H9 (cell line): Measurements from ENCODE around the gene GALNT17. TPM values are rescaled to one million over a fixed set of nuclear protein-coding genes. Genes with fewer than 3 reads are reported as not detected.

Source experiments
- DNase-seq: peaks from one replicate; pipeline ENCODE4 v3.0.0-alpha.2; 2017
- H2AFZ ChIP-seq: one replicate; pipeline ENCODE4 v1.6.1; 2013; ENCODE audit warnings: mild to moderate bottlenecking, low read length, control low read depth, moderate library complexity
- H2AK5ac ChIP-seq: 2 replicates; pipeline ENCODE4 v1.6.1; 2013; ENCODE audit warnings: low read length, control low read depth, mixed read lengths; ENCODE audit not compliant: insufficient read length
- H2BK120ac ChIP-seq: one replicate; pipeline ENCODE4 v1.6.1; 2013; ENCODE audit warnings: low read depth, mild to moderate bottlenecking, low read length, control low read depth, inconsistent platforms; ENCODE audit not compliant: poor library complexity, severe bottlenecking
- H2BK12ac ChIP-seq: 2 replicates; pipeline ENCODE4 v1.6.1; 2013; ENCODE audit warnings: low read length, control low read depth, mixed read lengths, low read depth; ENCODE audit not compliant: insufficient read length
- H2BK15ac ChIP-seq: 2 replicates; pipeline ENCODE4 v1.6.1; 2013; ENCODE audit warnings: low read depth, low read length, control low read depth
- H2BK20ac ChIP-seq: one replicate; pipeline ENCODE4 v1.6.1; 2013; ENCODE audit warnings: low read depth, mild to moderate bottlenecking, low read length, control low read depth, inconsistent platforms; ENCODE audit not compliant: poor library complexity, severe bottlenecking
- H2BK5ac ChIP-seq: 2 replicates; pipeline ENCODE4 v1.6.1; 2013; ENCODE audit warnings: low read length, control low read depth, mixed read lengths; ENCODE audit not compliant: insufficient read length
- H3K14ac ChIP-seq: 2 replicates; pipeline ENCODE4 v1.6.1; 2013; ENCODE audit warnings: low read length, control low read depth; ENCODE audit not compliant: insufficient read depth
- H3K18ac ChIP-seq: 2 replicates; pipeline ENCODE4 v1.6.1; 2013; ENCODE audit warnings: low read depth, mild to moderate bottlenecking, mixed read lengths, low read length, control low read depth; ENCODE audit not compliant: insufficient read length
- H3K23ac ChIP-seq: 2 replicates; pipeline ENCODE4 v1.6.1; 2013; ENCODE audit warnings: low read length, control low read depth, mixed read lengths, low read depth; ENCODE audit not compliant: insufficient read length
- H3K23me2 ChIP-seq: 2 replicates; pipeline ENCODE4 v1.6.1; 2013; ENCODE audit warnings: low read depth, mild to moderate bottlenecking, mixed read lengths, low read length, control low read depth; ENCODE audit not compliant: insufficient read length, poor library complexity, severe bottlenecking
- H3K27ac ChIP-seq: 2 replicates; pipeline ENCODE4 v1.5.1; 2013; ENCODE audit warnings: low read length, control low read depth, mixed read lengths, low read depth; ENCODE audit not compliant: insufficient read length
- H3K27me3 ChIP-seq: 2 replicates; pipeline ENCODE4 v1.6.1; 2013; ENCODE audit warnings: low read length, control low read depth, inconsistent platforms; ENCODE audit not compliant: insufficient read depth
- H3K4ac ChIP-seq: 2 replicates; pipeline ENCODE4 v1.6.1; 2013; ENCODE audit warnings: low read depth, mild to moderate bottlenecking, control low read depth, inconsistent platforms, low read length, moderate library complexity
- H3K4me1 ChIP-seq: 2 replicates; pipeline ENCODE4 v1.6.1; 2013; ENCODE audit warnings: low read length, control low read depth, inconsistent platforms; ENCODE audit not compliant: insufficient read depth
- H3K4me2 ChIP-seq: 2 replicates; pipeline ENCODE4 v1.6.1; 2013; ENCODE audit warnings: low read length, control low read depth, mixed read lengths; ENCODE audit not compliant: insufficient read length, insufficient read depth
- H3K56ac ChIP-seq: 2 replicates; pipeline ENCODE4 v1.6.1; 2013; ENCODE audit warnings: low read depth, mild to moderate bottlenecking, mixed read lengths, low read length, control low read depth; ENCODE audit not compliant: insufficient read length
- H3K79me1 ChIP-seq: 2 replicates; pipeline ENCODE4 v1.6.1; 2013; ENCODE audit warnings: low read depth, mild to moderate bottlenecking, moderate library complexity, low read length, control low read depth, inconsistent platforms; ENCODE audit not compliant: insufficient read depth, poor library complexity, severe bottlenecking
- H3K79me2 ChIP-seq: 2 replicates; pipeline ENCODE4 v1.6.1; 2013; ENCODE audit warnings: low read length, control low read depth, inconsistent platforms; ENCODE audit not compliant: insufficient read depth
- H3K9ac ChIP-seq: 2 replicates; pipeline ENCODE4 v1.6.1; 2013; ENCODE audit warnings: low read length, control low read depth, mixed read lengths; ENCODE audit not compliant: insufficient read length; ENCODE audit errors: extremely low read depth
- H3K9me3 ChIP-seq: one replicate; pipeline ENCODE4 v1.6.1; 2013; ENCODE audit warnings: low read depth, low read length, inconsistent platforms; ENCODE audit not compliant: control insufficient read depth
- H3T11ph ChIP-seq: one replicate; pipeline ENCODE4 v1.6.1; 2013; ENCODE audit warnings: mild to moderate bottlenecking, low read length, control low read depth, inconsistent platforms
- H4K20me1 ChIP-seq: one replicate; pipeline ENCODE4 v1.6.1; 2013; ENCODE audit not compliant: control insufficient read depth, insufficient read length, insufficient read depth
- H4K5ac ChIP-seq: 2 replicates; pipeline ENCODE4 v1.6.1; 2013; ENCODE audit warnings: low read depth, mild to moderate bottlenecking, mixed read lengths, low read length, control low read depth; ENCODE audit not compliant: insufficient read length
- H4K8ac ChIP-seq: replicated peaks from 2 replicates; pipeline ENCODE4 v1.6.1; 2013; ENCODE audit warnings: low read length, control low read depth, mixed read lengths, low read depth; ENCODE audit not compliant: insufficient read length
- H4K91ac ChIP-seq: 2 replicates; pipeline ENCODE4 v1.6.1; 2013; ENCODE audit warnings: low read depth, mild to moderate bottlenecking, moderate library complexity, mixed read lengths, low read length, control low read depth; ENCODE audit not compliant: insufficient read length
- H3K27ac Mint-ChIP-seq, 3 experiments: 2 replicates in 2 of 3; 3 replicates in 1 of 3; pipeline ENCODE4 v1.8.0; 2020 to 2021; ENCODE audit warnings: mixed read lengths in 3 of 3, mild to moderate bottlenecking in 1 of 3, moderate library complexity in 1 of 3
- H3K27me3 Mint-ChIP-seq: 2 replicates; pipeline ENCODE4 v1.8.0; 2021; ENCODE audit warnings: low read depth, mild to moderate bottlenecking, moderate library complexity, mixed read lengths
- H3K36me3 Mint-ChIP-seq, 3 experiments: 2 replicates in 2 of 3; 3 replicates in 1 of 3; pipeline ENCODE4 v1.8.0; 2020 to 2021; ENCODE audit warnings: low read depth in 3 of 3, mixed read lengths in 3 of 3; ENCODE audit not compliant: insufficient read depth in 1 of 3
- H3K4me1 Mint-ChIP-seq, 2 experiments: 2 replicates each; pipeline ENCODE4 v1.8.0; 2020; ENCODE audit warnings: mixed read lengths in 2 of 2
- H3K4me3 Mint-ChIP-seq, 2 experiments: 2 replicates in 1 of 2; 3 replicates in 1 of 2; pipeline ENCODE4 v1.8.0; 2020 to 2021; ENCODE audit warnings: mild to moderate bottlenecking in 2 of 2, mixed read lengths in 2 of 2, moderate library complexity in 1 of 2
- H3K9me3 Mint-ChIP-seq, 2 experiments: 2 replicates in 1 of 2; 3 replicates in 1 of 2; pipeline ENCODE4 v1.8.0; 2020; ENCODE audit warnings: mild to moderate bottlenecking in 2 of 2, mixed read lengths in 2 of 2, moderate library complexity in 1 of 2
- WGBS: extraction: QIAGEN DNeasy Blood & Tissue Kit; methylation state at CpG from one replicate; pipeline ENCODE4 v1.1.7; 2013; ENCODE audit warnings: missing lambda C conversion rate, low lambda C conversion rate, mixed read lengths; ENCODE audit not compliant: insufficient read length; ENCODE audit errors: extremely low coverage; 5-methylcytosine and 5-hydroxymethylcytosine counted together
- total RNA-seq: library from RNA; stranded (reverse); gene quantifications from 2 replicates; pipeline ENCODE4 v1.2.1, GENCODE V29; 2021
- TF ChIP-seq, protein P1 (sequence below): fragments of 200-600 bp; sonication (generic); conservative IDR thresholded peaks from 3 replicates; pipeline ENCODE4 v1.8.0; 2021; ENCODE audit warnings: antibody characterized with exemption, mild to moderate bottlenecking

The GALNT17 gene
- total RNA-seq, 1 experiment from 2014 or later, result 43.2 TPM

- Histone ChIP-seq H3K9me3 (no peaks in the 10 kb centered on the region), H3K79me1 (peaks cover 2% of the 10 kb centered on the region), H3K23me2 (no peaks in the 10 kb centered on the region), H3K9ac (no peak overlapping the region), H2AFZ (no peak overlapping the region), H2BK5ac (no peak overlapping the region), H3K56ac (no peak overlapping the region), H2BK20ac (no peak overlapping the region), H3K4ac (no peak overlapping the region), H3K27me3 (no peaks in the 10 kb centered on the region), H3K79me2 (peaks cover 8% of the 10 kb centered on the region; the same call in 1 of the 2 replicates), H3K23ac (no peak overlapping the region), H4K20me1 (no peaks in the 10 kb centered on the region), H4K5ac (no peak overlapping the region), H2BK12ac (no peak overlapping the region), H2AK5ac (no peak overlapping the region), H4K91ac (no peak overlapping the region), H3K4me1 (peaks cover 12% of the 10 kb centered on the region; the same call in 1 of the 2 replicates), H2BK15ac (no peak overlapping the region), H3K27ac (no peak overlapping the region), H3K4me2 (no peak overlapping the region), H3K14ac (no peak overlapping the region), H3T11ph (no peak overlapping the region), H2BK120ac (no peak overlapping the region), H4K8ac (no peak overlapping the region), H3K18ac (no peak overlapping the region)
- Mint-ChIP-seq H3K4me3 (no peak overlapping the region), H3K27ac (no peak overlapping the region), H3K27me3 (no peaks in the 10 kb centered on the region), H3K4me1 (peaks cover 44 to 51% of the 10 kb centered on the region in 2 experiments), H3K9me3 (no peaks in the 10 kb centered on the region; a peak in 1 of 5 replicates), H3K36me3 (peaks cover 0 to 11% (median 4%) of the 10 kb centered on the region in 3 experiments; a peak in 3 of 7 replicates)
- no CpG with 5 or more reads among the region's 1 CpG for WGBS
- no peak for DNase-seq
- TF ChIP-seq, protein P1, sequence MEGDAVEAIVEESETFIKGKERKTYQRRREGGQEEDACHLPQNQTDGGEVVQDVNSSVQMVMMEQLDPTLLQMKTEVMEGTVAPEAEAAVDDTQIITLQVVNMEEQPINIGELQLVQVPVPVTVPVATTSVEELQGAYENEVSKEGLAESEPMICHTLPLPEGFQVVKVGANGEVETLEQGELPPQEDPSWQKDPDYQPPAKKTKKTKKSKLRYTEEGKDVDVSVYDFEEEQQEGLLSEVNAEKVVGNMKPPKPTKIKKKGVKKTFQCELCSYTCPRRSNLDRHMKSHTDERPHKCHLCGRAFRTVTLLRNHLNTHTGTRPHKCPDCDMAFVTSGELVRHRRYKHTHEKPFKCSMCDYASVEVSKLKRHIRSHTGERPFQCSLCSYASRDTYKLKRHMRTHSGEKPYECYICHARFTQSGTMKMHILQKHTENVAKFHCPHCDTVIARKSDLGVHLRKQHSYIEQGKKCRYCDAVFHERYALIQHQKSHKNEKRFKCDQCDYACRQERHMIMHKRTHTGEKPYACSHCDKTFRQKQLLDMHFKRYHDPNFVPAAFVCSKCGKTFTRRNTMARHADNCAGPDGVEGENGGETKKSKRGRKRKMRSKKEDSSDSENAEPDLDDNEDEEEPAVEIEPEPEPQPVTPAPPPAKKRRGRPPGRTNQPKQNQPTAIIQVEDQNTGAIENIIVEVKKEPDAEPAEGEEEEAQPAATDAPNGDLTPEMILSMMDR, result no peak
These were observed 194.7 kb downstream of the GALNT17 start for GRCh38 chr7:71326595-71326994.
